BE2C (cell line): ENCODE measurements around the gene SMAD2.

Experiments
- DNase-seq: peaks from one replicate; pipeline ENCODE4 v3.0.0-alpha.2; 2020
- H3K27me3 ChIP-seq: fragments of 250-450 bp; sonication (Bioruptor Pico); 2 replicates; pipeline ENCODE4 v1.5.1; 2020; ENCODE audit warnings: mild to moderate bottlenecking
- H3K36me3 ChIP-seq: fragments of 250-450 bp; sonication (Bioruptor Pico); 2 replicates; pipeline ENCODE4 v1.5.1; 2020; ENCODE audit warnings: mild to moderate bottlenecking
- H3K4me1 ChIP-seq: fragments of 250-450 bp; sonication (Bioruptor Pico); 2 replicates; pipeline ENCODE4 v1.5.1; 2020
- H3K4me3 ChIP-seq: 2 replicates; pipeline ENCODE4 v1.5.1; 2011; ENCODE audit warnings: low read depth, low read length
- H3K9me3 ChIP-seq: fragments of 250-450 bp; sonication (Bioruptor Pico); 2 replicates; pipeline ENCODE4 v1.5.1; 2020
- CTCF ChIP-seq: IDR thresholded peaks from 2 replicates; pipeline ENCODE4 v1.5.1; 2012; ENCODE audit warnings: mild to moderate bottlenecking, low read depth, low read length

SMAD2 gene

GRCh38 chr18:47953471-47953931, 23.0 kb upstream of the SMAD2 start:
- peak; percentile 53 for DNase-seq
- no peaks in the 10 kb centered on the region for H3K9me3 ChIP-seq
- no peaks in the 10 kb centered on the region for H3K36me3 ChIP-seq
- no peak for TF ChIP-seq CTCF
- H3K4me3 ChIP-seq: no peak overlapping the region
- H3K4me1 ChIP-seq: 0 out of 2 replicates have a peak, but pooled peaks cover 3% of the 10 kb centered on the region
- no peaks in the 10 kb centered on the region for H3K27me3 ChIP-seq

GRCh38 chr18:47950511-47950910, 20.1 kb upstream of the SMAD2 start:
- no peak for TF ChIP-seq CTCF
- Histone ChIP-seq H3K27me3 (no peaks in the 10 kb centered on the region), H3K36me3 (no peaks in the 10 kb centered on the region), H3K4me1 (0 out of 2 replicates have a peak, but pooled peaks cover 3% of the 10 kb centered on the region), H3K4me3 (no peak overlapping the region), H3K9me3 (no peaks in the 10 kb centered on the region)
- DNase-seq: no peak

- no peaks in the 10 kb centered on the region for H3K27me3 ChIP-seq
- no peaks in the 10 kb centered on the region for H3K36me3 ChIP-seq
- H3K9me3 ChIP-seq: no peaks in the 10 kb centered on the region
- TF ChIP-seq CTCF: no peak
- DNase-seq: no peak
- H3K4me3 ChIP-seq: no peak overlapping the region
- H3K4me1 ChIP-seq: 0 out of 2 replicates have a peak, but pooled peaks cover 3% of the 10 kb centered on the region
These were observed 18.7 kb upstream of the SMAD2 start for GRCh38 chr18:47949202-47949601.

GRCh38 chr18:47946889-47947288, 16.4 kb upstream of the SMAD2 start:
- Histone ChIP-seq H3K9me3 (no peaks in the 10 kb centered on the region), H3K27me3 (no peaks in the 10 kb centered on the region), H3K4me3 (no peak overlapping the region), H3K4me1 (no peaks in the 10 kb centered on the region), H3K36me3 (no peaks in the 10 kb centered on the region)
- no peak for DNase-seq
- TF ChIP-seq CTCF: no peak

GRCh38 chr18:47944972-47945852, 14.8 kb upstream of the SMAD2 start:
- Histone ChIP-seq H3K27me3 (no peaks in the 10 kb centered on the region), H3K4me3 (no peak overlapping the region), H3K4me1 (no peaks in the 10 kb centered on the region), H3K36me3 (no peaks in the 10 kb centered on the region), H3K9me3 (no peaks in the 10 kb centered on the region)
- TF ChIP-seq CTCF: no peak
- no peak for DNase-seq

GRCh38 chr18:47936952-47937351, 6.5 kb upstream of the SMAD2 start:
- no peaks in the 10 kb centered on the region for H3K36me3 ChIP-seq
- no peak overlapping the region for H3K4me3 ChIP-seq
- no peaks in the 10 kb centered on the region for H3K27me3 ChIP-seq
- TF ChIP-seq CTCF: no peak
- H3K9me3 ChIP-seq: no peaks in the 10 kb centered on the region
- H3K4me1 ChIP-seq: no peaks in the 10 kb centered on the region
- DNase-seq: no peak
